Stimulated activated memory B cell treated with anti-CD40 and anti-IgM and Interleukin-4, amounts not matched to agents 10 μg/mL and 1 μg/mL and 100 μg/mL, for 72 hours (primary cell): ENCODE measurements around the gene GFPT2.

Source experiments
- ATAC-seq: fragments of 150-1000 bp; cut with Tn5 transposase; 2 replicates; pipeline ENCODE4 v1.10.0; 2021
- H3K27ac Mint-ChIP-seq: one replicate; pipeline ENCODE4 v1.8.0; 2022; ENCODE audit warnings: mild to moderate bottlenecking, mixed read lengths
- H3K27me3 Mint-ChIP-seq: one replicate; pipeline ENCODE4 v1.8.0; 2022; ENCODE audit warnings: mixed read lengths
- H3K36me3 Mint-ChIP-seq: one replicate; pipeline ENCODE4 v1.8.0; 2022; ENCODE audit warnings: mixed read lengths
- H3K4me1 Mint-ChIP-seq: one replicate; pipeline ENCODE4 v1.8.0; 2022; ENCODE audit warnings: mixed read lengths
- H3K4me3 Mint-ChIP-seq: one replicate; pipeline ENCODE4 v1.8.0; 2022; ENCODE audit warnings: mild to moderate bottlenecking, moderate library complexity, mixed read lengths
- H3K9me3 Mint-ChIP-seq: one replicate; pipeline ENCODE4 v1.8.0; 2022; ENCODE audit warnings: mixed read lengths

The GFPT2 gene

GRCh38 chr5:180297587-180298282 lies 55.4 kb downstream of the GFPT2 start:
- H3K27ac Mint-ChIP-seq = no peak overlapping the region
- no peaks in the 10 kb centered on the region for H3K27me3 Mint-ChIP-seq
- H3K4me3 Mint-ChIP-seq = no peak overlapping the region
- H3K9me3 Mint-ChIP-seq = no peaks in the 10 kb centered on the region
- ATAC-seq = no peak
- peaks cover 28% of the 10 kb centered on the region for H3K4me1 Mint-ChIP-seq
- H3K36me3 Mint-ChIP-seq = no peaks in the 10 kb centered on the region

DNA sequence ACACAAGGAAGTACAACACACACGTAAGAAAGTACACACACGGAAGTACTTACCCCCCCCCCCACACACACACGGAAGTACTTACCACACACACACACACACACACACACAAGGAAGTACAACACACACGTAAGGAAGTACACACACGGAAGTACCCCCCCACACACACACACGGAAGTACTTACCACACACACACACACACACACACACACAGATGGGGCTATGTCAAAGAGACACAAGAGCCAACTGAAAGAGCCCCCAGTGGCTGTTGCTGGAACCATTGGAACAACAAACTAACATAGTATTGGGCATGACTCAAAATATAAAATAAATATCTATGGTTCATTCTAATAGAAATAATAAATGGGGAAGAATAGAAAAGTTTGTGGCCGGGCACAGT lies 56.4 kb downstream of the GFPT2 start:
- H3K9me3 Mint-ChIP-seq = no peaks in the 10 kb centered on the region
- peaks cover 31% of the 10 kb centered on the region for H3K4me1 Mint-ChIP-seq
- H3K27me3 Mint-ChIP-seq = no peaks in the 10 kb centered on the region
- no peak overlapping the region for H3K4me3 Mint-ChIP-seq
- no peaks in the 10 kb centered on the region for H3K36me3 Mint-ChIP-seq
- ATAC-seq = no peak
- H3K27ac Mint-ChIP-seq = no peak overlapping the region

- no peak for ATAC-seq
- Mint-ChIP-seq H3K36me3 (no peaks in the 10 kb centered on the region), H3K27me3 (no peaks in the 10 kb centered on the region), H3K27ac (peak overlapping the region; percentile 72), H3K4me3 (no peak overlapping the region), H3K9me3 (no peaks in the 10 kb centered on the region), H3K4me1 (peaks cover 43% of the 10 kb centered on the region)
These were observed 58.1 kb downstream of the GFPT2 start for GRCh38 chr5:180294913-180295555.

- no peaks in the 10 kb centered on the region for H3K9me3 Mint-ChIP-seq
- peaks cover 49% of the 10 kb centered on the region for H3K4me1 Mint-ChIP-seq
- H3K36me3 Mint-ChIP-seq = no peaks in the 10 kb centered on the region
- peak overlapping the region; percentile 72 for H3K27ac Mint-ChIP-seq
- H3K4me3 Mint-ChIP-seq = no peak overlapping the region
- no peak for ATAC-seq
- H3K27me3 Mint-ChIP-seq = no peaks in the 10 kb centered on the region
These were observed 58.7 kb downstream of the GFPT2 start for GRCh38 chr5:180294411-180294810.

DNA sequence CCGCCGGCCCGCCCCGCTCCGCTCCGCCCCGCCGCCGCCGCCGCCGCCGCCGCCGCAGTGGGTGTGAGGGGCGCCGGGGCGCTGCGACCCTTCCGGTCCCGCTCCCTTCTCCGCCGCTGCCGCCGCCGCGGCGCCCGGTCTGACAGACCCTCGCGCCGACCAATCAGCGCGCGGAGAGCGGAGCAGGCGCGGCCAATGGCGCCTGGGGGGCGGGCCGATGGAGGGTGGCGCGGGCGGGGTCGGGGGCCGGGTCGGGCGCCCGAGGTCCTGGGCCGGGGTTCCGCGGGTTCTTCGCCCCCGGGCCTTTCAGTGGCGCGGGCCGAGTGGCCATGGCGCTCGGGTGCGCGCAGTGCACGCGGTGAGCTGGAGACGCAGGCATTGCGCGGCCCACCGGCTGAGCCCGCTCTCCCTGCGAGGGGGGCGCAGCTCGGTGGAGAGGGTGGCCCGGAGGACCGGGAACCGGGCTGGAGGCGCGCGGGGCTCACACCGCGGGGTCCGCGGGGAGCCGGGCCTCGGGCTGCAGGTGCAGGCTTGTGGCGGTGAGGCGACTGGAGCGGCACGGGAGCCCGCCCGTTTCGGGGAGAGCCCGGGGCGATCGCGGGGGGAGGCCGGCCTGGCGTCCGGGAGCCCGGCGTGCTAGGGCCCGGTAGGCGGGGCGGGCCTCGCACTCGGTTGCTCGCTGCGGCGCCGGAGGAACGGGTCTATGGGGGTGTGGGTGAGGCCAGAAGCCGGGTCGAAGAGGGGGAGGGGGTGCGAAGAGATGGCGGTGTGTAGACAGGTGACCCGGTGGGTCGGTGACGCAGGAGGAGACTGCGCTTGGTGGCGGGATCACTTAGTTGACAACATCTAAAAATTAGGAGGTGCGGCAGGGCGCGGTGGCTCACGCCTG lies 60.9 kb downstream of the GFPT2 start, which contains the start of gene MAPK9:
Gene MAPK9 (minus strand): TSS at position 141 of the 889 bp plus-strand sequence. CDS start 11,522 bp downstream, outside the sequence.
- H3K9me3 Mint-ChIP-seq = no peaks in the 10 kb centered on the region
- no peaks in the 10 kb centered on the region for H3K36me3 Mint-ChIP-seq
- peak within 1 kb of the TSS; percentile 89 for H3K4me3 Mint-ChIP-seq
- H3K27ac Mint-ChIP-seq = peak within 1 kb of the TSS; percentile 72
- H3K4me1 Mint-ChIP-seq = peaks cover 56% of the 10 kb centered on the region
- ATAC-seq = peak; percentile 93
- no peaks in the 10 kb centered on the region for H3K27me3 Mint-ChIP-seq

GRCh38 chr5:180291234-180291940 lies 61.7 kb downstream of the GFPT2 start:
- peak; percentile 50 for ATAC-seq
- peaks cover 6% of the 10 kb centered on the region for H3K36me3 Mint-ChIP-seq
- peak overlapping the region; percentile 86 for H3K4me3 Mint-ChIP-seq
- H3K27me3 Mint-ChIP-seq = no peaks in the 10 kb centered on the region
- peak overlapping the region; percentile 72 for H3K27ac Mint-ChIP-seq
- no peaks in the 10 kb centered on the region for H3K9me3 Mint-ChIP-seq
- peaks cover 56% of the 10 kb centered on the region for H3K4me1 Mint-ChIP-seq

- ATAC-seq = no peak
- Mint-ChIP-seq H3K27ac (peak overlapping the region; percentile 72), H3K27me3 (no peaks in the 10 kb centered on the region), H3K36me3 (peaks cover 8% of the 10 kb centered on the region), H3K9me3 (no peaks in the 10 kb centered on the region), H3K4me3 (peak overlapping the region; percentile 86), H3K4me1 (peaks cover 52% of the 10 kb centered on the region)
These were observed 62.4 kb downstream of the GFPT2 start for GRCh38 chr5:180290568-180291233.

- H3K4me1 Mint-ChIP-seq = peaks cover 52% of the 10 kb centered on the region
- no peak overlapping the region for H3K4me3 Mint-ChIP-seq
- H3K27ac Mint-ChIP-seq = no peak overlapping the region
- H3K27me3 Mint-ChIP-seq = no peaks in the 10 kb centered on the region
- H3K36me3 Mint-ChIP-seq = peaks cover 14% of the 10 kb centered on the region
- no peaks in the 10 kb centered on the region for H3K9me3 Mint-ChIP-seq
- ATAC-seq = no peak
These were observed 63.2 kb downstream of the GFPT2 start for GRCh38 chr5:180289966-180290365.

DNA sequence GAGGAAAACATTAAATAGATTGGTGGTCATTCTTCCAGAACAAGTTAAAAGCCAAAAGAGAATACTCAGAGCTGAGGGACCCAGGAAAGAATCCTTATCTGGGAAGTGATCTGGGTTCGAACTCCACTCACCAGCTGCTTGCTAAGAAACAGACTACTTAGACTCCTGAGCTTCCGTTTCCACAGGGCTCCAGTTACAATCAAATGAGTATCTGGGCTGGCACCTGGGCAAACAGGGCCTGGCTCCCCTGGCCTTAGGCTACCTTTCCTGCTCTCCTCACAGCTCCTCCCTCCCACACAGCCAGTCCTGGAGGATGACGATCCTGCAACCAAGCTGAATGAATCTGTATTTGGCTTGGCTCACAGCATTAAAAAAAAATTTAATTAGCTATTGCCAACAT lies 63.7 kb downstream of the GFPT2 start:
- H3K9me3 Mint-ChIP-seq = no peaks in the 10 kb centered on the region

DNA sequence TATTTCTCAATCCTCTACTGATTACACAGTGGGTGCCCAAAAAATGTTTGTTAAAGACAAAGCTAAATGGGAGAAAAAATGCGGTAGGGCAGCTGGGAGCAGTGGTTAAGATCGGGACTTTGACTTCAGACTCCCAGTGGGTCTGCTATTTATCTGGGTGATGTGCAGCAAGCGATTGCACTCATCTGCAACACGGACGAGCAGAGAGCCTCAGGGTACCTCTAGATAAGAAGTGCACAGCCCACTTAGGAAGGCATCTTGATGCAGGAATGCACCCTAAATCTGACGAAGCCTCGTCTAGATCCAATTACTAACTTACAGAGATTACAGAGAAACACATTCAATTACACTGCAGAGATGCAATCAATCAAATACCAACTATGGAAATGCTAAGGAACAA lies 65.3 kb downstream of the GFPT2 start:
- Mint-ChIP-seq H3K27ac (no peak overlapping the region), H3K4me3 (no peak overlapping the region), H3K9me3 (no peaks in the 10 kb centered on the region), H3K4me1 (peaks cover 38% of the 10 kb centered on the region), H3K27me3 (no peaks in the 10 kb centered on the region), H3K36me3 (peaks cover 34% of the 10 kb centered on the region)
- ATAC-seq = no peak

More for the DNA sequence above, 63.7 kb downstream of the GFPT2 start:
- Mint-ChIP-seq H3K4me1 (peaks cover 54% of the 10 kb centered on the region), H3K4me3 (no peak overlapping the region), H3K27ac (no peak overlapping the region), H3K36me3 (peaks cover 20% of the 10 kb centered on the region), H3K27me3 (no peaks in the 10 kb centered on the region)
- no peak for ATAC-seq

DNA sequence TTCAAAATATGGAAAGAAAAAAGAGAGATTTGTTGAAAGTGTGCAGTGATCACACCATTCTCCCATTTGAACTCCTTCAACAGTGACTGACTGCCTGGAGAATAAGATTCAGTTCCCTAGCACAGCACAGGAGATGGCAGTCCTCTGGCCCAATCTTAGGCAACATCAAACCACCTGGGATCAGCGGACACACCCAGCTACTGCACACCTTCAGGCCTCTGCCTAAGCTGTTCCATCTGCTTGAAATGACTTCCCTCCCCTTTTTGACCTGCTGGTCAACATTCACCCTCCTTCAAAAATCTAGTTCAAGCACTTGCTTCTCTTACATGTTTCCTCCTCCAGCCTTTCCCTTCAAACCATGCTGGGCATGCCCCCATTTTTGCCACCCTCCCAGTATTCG lies 65.7 kb downstream of the GFPT2 start:
- Mint-ChIP-seq H3K4me1 (peaks cover 34% of the 10 kb centered on the region), H3K27me3 (no peaks in the 10 kb centered on the region), H3K4me3 (no peak overlapping the region), H3K27ac (no peak overlapping the region), H3K36me3 (peaks cover 39% of the 10 kb centered on the region), H3K9me3 (no peaks in the 10 kb centered on the region)
- ATAC-seq = no peak

DNA sequence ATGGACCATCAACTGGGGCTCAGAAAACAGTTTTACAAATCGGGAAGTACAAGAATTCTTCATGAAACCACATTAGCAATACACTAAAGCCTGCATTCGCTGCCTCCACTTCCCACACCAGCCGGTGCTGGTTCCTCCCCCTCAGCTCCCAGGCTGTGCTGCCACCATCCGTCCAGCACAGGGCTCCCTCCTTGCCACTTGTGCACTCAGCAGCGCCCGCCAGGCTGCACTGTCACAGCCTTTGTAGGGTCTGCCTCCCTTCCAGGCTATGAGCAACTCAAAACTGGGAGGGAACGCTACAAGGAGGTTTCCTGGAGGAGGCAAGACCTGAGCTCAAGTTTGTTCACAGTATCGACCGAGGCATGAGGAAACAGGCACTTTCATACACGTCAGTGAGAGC lies 69.0 kb downstream of the GFPT2 start:
- ATAC-seq = no peak
- Mint-ChIP-seq H3K4me3 (no peak overlapping the region), H3K36me3 (peaks cover 69% of the 10 kb centered on the region), H3K27ac (no peak overlapping the region), H3K4me1 (peaks cover 16% of the 10 kb centered on the region), H3K9me3 (peaks cover 2% of the 10 kb centered on the region), H3K27me3 (no peaks in the 10 kb centered on the region)

DNA sequence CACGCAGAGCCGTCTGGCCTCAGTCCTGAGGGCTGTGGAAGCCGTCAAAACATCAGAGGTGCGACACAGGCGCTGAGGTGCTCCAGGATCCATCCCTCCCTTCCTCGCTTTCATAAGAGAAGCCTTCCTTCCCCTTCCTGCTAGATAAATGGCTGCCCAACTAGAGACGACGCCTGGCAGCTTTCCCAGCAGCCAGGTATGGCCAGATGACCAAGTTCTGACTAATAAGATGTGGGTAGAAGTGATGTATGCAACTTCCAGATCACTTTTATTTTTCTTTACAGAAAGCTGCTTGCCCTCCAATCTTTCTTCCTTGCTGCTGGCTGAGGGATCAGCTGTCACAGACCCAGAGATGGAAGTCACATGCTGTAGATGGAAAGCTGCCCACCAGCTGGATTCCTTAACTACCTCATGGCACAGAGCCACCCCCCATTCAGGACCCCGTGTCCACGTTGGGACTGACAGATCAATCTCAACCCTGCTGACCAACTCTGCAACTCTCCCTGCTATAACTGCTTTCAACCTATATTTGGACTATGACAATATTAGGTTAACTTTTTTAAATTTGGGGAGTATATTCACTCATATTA lies 70.0 kb downstream of the GFPT2 start:
- Mint-ChIP-seq H3K36me3 (peaks cover 80% of the 10 kb centered on the region), H3K4me3 (no peak overlapping the region), H3K9me3 (peaks cover 2% of the 10 kb centered on the region), H3K27me3 (no peaks in the 10 kb centered on the region), H3K4me1 (peaks cover 16% of the 10 kb centered on the region), H3K27ac (no peak overlapping the region)
- ATAC-seq = no peak

GRCh38 chr5:180282281-180282680 lies 70.9 kb downstream of the GFPT2 start:
- H3K27me3 Mint-ChIP-seq = no peaks in the 10 kb centered on the region
- no peak for ATAC-seq
- H3K9me3 Mint-ChIP-seq = peaks cover 4% of the 10 kb centered on the region
- H3K36me3 Mint-ChIP-seq = peaks cover 88% of the 10 kb centered on the region
- H3K27ac Mint-ChIP-seq = no peak overlapping the region
- H3K4me1 Mint-ChIP-seq = peaks cover 9% of the 10 kb centered on the region
- H3K4me3 Mint-ChIP-seq = no peak overlapping the region
